Smooth muscle cell (in vitro differentiated cells): ENCODE data around the gene HSD17B12. TPM values are rescaled to one million over a fixed set of nuclear protein-coding genes. Genes with fewer than 3 reads are reported as not detected.

Source experiments
- DNase-seq: peaks from one replicate; lab custom pipeline; 2025; ENCODE audit not compliant: unreplicated experiment; lab: John Stamatoyannopoulos, UW
- H2AFZ ChIP-seq: fragments of 200-600 bp; sonication (generic); 2 replicates; pipeline ENCODE4 v1.6.0; 2016; ENCODE audit warnings: antibody characterized with exemption, low read depth, mild to moderate bottlenecking
- H3F3A ChIP-seq: fragments of 200-600 bp; sonication (generic); 2 replicates; pipeline ENCODE4 v1.6.0; 2017; ENCODE audit warnings: antibody characterized with exemption, low read depth
- H3K27ac ChIP-seq: fragments of 200-600 bp; sonication (generic); 2 replicates; pipeline ENCODE4 v1.5.1; 2016; ENCODE audit warnings: low read depth, mild to moderate bottlenecking
- H3K27me3 ChIP-seq: fragments of 200-600 bp; sonication (generic); 2 replicates; pipeline ENCODE4 v1.6.1; 2016; ENCODE audit warnings: low read depth, mild to moderate bottlenecking
- H3K36me3 ChIP-seq: fragments of 200-600 bp; sonication (generic); 2 replicates; pipeline ENCODE4 v1.5.1; 2016; ENCODE audit warnings: low read depth
- H3K4me1 ChIP-seq: fragments of 200-600 bp; sonication (generic); 2 replicates; pipeline ENCODE4 v1.5.1; 2016; ENCODE audit warnings: low read depth
- H3K4me2 ChIP-seq: fragments of 200-600 bp; sonication (generic); 2 replicates; pipeline ENCODE4 v1.6.0; 2016; ENCODE audit warnings: mild to moderate bottlenecking
- H3K4me3 ChIP-seq: fragments of 200-600 bp; sonication (generic); 2 replicates; pipeline ENCODE4 v1.5.1; 2016; ENCODE audit warnings: mild to moderate bottlenecking
- H3K79me2 ChIP-seq: fragments of 200-600 bp; sonication (generic); 2 replicates; pipeline ENCODE4 v1.6.0; 2016; ENCODE audit warnings: low read depth, mild to moderate bottlenecking
- H3K9ac ChIP-seq: fragments of 200-600 bp; sonication (generic); 2 replicates; pipeline ENCODE4 v1.6.0; 2016; ENCODE audit warnings: low read depth
- H3K9me3 ChIP-seq: fragments of 200-600 bp; sonication (generic); replicated peaks from 2 replicates; pipeline ENCODE4 v1.5.1; 2016; ENCODE audit warnings: low read depth
- H4K20me1 ChIP-seq: fragments of 200-600 bp; sonication (generic); 2 replicates; pipeline ENCODE4 v1.6.0; 2016; ENCODE audit warnings: low read depth
- WGBS: methylation state at CpG from one replicate; pipeline ENCODE4 v1.1.7; 2016; ENCODE audit warnings: low lambda C conversion rate; 5-methylcytosine and 5-hydroxymethylcytosine counted together
- polyA plus RNA-seq: library from polyadenylated mRNA; unstranded; fragments of >200 nt; fragmentation: Nextera tagmentation; extraction: Ambion mirVana; gene quantifications from 2 replicates; pipeline ENCODE4 v1.2.1, GENCODE V29; 2016
- total RNA-seq: library from RNA; depleted of rRNA; stranded (reverse); fragments of >200 nt; gene quantifications from 2 replicates; pipeline ENCODE4 v1.2.3, GENCODE V29; 2014
- TF ChIP-seq, protein P1 (sequence below): fragments of 200-600 bp; sonication (generic); IDR thresholded peaks from 2 replicates; pipeline ENCODE4 v1.5.1; 2017; ENCODE audit warnings: borderline replicate concordance, mild to moderate bottlenecking, antibody characterized with exemption; ENCODE audit not compliant: insufficient read depth, poor library complexity, severe bottlenecking

The HSD17B12 gene
- total and polyA plus RNA-seq, 2 experiments from 2014 or later: 74.8 to 111 TPM

DNA sequence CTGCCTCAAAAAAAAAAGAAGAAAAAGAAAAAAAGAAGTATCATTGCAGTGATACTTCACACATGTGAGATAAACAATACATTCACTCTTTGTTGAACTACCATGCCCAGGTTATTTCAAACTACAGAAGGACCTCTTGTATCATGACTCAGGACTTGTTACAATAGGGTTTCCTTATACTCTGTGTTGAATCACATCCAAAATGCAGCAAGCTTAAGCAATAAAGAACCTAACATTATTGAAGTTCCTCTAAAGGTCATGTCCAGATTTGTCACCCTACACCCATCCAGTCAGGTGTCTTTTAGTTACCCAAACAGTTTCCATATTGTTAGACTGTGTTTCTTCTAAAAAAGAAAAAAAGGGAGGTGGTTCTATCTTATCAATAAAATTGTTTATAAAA lies 173.2 kb downstream of the HSD17B12 start:
- H3K36me3 ChIP-seq: peaks cover 7% of the 10 kb centered on the region
- no peaks in the 10 kb centered on the region for H3K9me3 ChIP-seq
- no peak overlapping the region for H3K27ac ChIP-seq
- no peaks in the 10 kb centered on the region for H3K27me3 ChIP-seq
- H3K9ac ChIP-seq: no peak overlapping the region
- no peak overlapping the region for H3K4me2 ChIP-seq
- H3K4me1 ChIP-seq: no peaks in the 10 kb centered on the region
- H3F3A ChIP-seq: no peaks in the 10 kb centered on the region
- no peak overlapping the region for H3K4me3 ChIP-seq
- DNase-seq: no peak
- no peak overlapping the region for H2AFZ ChIP-seq
- H3K79me2 ChIP-seq: no peaks in the 10 kb centered on the region
- TF ChIP-seq, protein P1, sequence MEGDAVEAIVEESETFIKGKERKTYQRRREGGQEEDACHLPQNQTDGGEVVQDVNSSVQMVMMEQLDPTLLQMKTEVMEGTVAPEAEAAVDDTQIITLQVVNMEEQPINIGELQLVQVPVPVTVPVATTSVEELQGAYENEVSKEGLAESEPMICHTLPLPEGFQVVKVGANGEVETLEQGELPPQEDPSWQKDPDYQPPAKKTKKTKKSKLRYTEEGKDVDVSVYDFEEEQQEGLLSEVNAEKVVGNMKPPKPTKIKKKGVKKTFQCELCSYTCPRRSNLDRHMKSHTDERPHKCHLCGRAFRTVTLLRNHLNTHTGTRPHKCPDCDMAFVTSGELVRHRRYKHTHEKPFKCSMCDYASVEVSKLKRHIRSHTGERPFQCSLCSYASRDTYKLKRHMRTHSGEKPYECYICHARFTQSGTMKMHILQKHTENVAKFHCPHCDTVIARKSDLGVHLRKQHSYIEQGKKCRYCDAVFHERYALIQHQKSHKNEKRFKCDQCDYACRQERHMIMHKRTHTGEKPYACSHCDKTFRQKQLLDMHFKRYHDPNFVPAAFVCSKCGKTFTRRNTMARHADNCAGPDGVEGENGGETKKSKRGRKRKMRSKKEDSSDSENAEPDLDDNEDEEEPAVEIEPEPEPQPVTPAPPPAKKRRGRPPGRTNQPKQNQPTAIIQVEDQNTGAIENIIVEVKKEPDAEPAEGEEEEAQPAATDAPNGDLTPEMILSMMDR: no peak
- peaks cover 4% of the 10 kb centered on the region for H4K20me1 ChIP-seq

DNA sequence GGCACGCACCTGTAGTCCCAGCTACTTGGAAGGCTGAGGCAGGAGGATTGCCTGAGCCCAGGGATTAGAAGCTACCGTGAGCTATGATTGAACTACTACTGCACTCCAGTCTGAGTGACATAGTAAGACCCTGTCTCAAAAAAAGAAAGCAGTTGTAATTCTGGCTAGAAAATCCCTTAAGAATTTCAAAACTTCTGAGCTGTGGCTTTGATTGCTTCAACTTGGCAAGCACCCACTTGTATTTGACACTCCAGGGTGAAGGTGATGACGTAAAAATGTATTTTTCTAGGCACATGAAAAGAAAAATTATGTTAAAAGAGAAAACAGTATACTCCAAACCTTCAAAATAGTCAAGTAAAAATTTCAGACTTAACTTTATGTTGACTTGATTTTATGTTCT lies 176.5 kb downstream of the HSD17B12 start:
- H3K27me3 ChIP-seq: no peaks in the 10 kb centered on the region
- peaks cover 4% of the 10 kb centered on the region for H4K20me1 ChIP-seq
- WGBS: 91% methylated on average over 3 of the region's 3 CpGs
- H3K36me3 ChIP-seq: peaks cover 7% of the 10 kb centered on the region
- no peaks in the 10 kb centered on the region for H3K9me3 ChIP-seq
- H3K4me2 ChIP-seq: no peak overlapping the region
- H3K27ac ChIP-seq: no peak overlapping the region
- H3K9ac ChIP-seq: no peak overlapping the region
- no peak overlapping the region for H2AFZ ChIP-seq
- no peak overlapping the region for H3K4me3 ChIP-seq
- H3K79me2 ChIP-seq: no peaks in the 10 kb centered on the region
- H3K4me1 ChIP-seq: no peaks in the 10 kb centered on the region
- TF ChIP-seq, protein P1: no peak
- DNase-seq: no peak
- H3F3A ChIP-seq: no peaks in the 10 kb centered on the region

DNA sequence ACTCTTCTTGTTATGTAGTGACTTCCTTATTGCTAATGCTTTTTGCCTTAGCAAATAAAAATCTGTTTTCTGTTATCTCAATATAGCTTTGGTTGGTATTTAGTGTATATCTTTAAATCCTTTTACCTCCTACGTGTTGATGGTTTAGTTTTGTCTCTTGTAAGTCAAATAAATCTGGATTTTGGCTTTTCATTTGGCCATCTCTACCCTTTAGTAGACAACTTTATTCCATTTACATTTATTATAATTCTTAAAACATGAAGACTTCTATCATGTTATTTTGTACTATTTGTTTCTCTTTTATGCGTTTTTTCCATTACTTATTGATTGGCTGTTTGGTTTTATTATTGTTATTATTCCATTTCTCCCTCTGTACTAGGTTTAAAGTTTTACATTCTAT lies 180.6 kb downstream of the HSD17B12 start:
- Histone ChIP-seq H3K4me1 (no peaks in the 10 kb centered on the region), H3K27ac (no peak overlapping the region), H3K4me2 (no peak overlapping the region), H3K4me3 (no peak overlapping the region), H2AFZ (no peak overlapping the region), H3K36me3 (no peaks in the 10 kb centered on the region), H3K79me2 (no peaks in the 10 kb centered on the region), H4K20me1 (no peaks in the 10 kb centered on the region), H3K27me3 (no peaks in the 10 kb centered on the region), H3F3A (no peaks in the 10 kb centered on the region), H3K9ac (no peak overlapping the region), H3K9me3 (no peaks in the 10 kb centered on the region)
- DNase-seq: no peak
- WGBS: 94% methylated on average over 2 of the region's 2 CpGs
- TF ChIP-seq, protein P1: no peak

DNA sequence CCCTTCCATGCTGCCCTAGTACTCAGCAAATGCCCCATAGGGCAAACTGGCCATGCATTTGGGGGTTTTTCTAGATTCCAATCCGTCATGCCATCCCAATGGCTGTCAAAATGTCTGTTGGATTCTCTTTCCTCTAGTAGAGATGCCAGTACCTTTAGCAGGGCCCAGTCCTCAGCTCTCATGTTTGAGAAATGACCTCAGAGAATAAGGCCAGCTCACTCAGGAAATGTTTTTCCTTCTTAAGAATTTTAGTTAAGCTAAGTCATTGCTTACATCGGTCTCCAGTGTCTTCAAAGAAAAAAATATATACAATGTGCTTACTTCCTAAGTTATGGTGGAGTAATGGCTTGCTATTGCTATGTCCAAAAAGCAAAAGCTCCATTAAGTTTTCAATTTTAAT lies 186.0 kb downstream of the HSD17B12 start:
- Histone ChIP-seq H4K20me1 (no peaks in the 10 kb centered on the region), H3K27ac (no peak overlapping the region), H3K4me1 (no peaks in the 10 kb centered on the region), H3K9ac (no peak overlapping the region), H3F3A (no peaks in the 10 kb centered on the region), H3K4me3 (no peak overlapping the region), H3K79me2 (no peaks in the 10 kb centered on the region), H2AFZ (no peak overlapping the region), H3K9me3 (no peaks in the 10 kb centered on the region), H3K27me3 (peaks cover 11% of the 10 kb centered on the region), H3K4me2 (no peak overlapping the region), H3K36me3 (no peaks in the 10 kb centered on the region)
- TF ChIP-seq, protein P1: no peak
- 76% methylated on average over 2 of the region's 2 CpGs for WGBS
- DNase-seq: no peak
